IMR-90 (cell line): ENCODE data around the gene FAM234A. TPM values are rescaled to one million over a fixed set of nuclear protein-coding genes. Genes with fewer than 3 reads are reported as not detected.

Source experiments
- ATAC-seq: fragments of 200-7000 bp; cut with Tn5 transposase; 2 replicates; pipeline ENCODE4 v1.9.1; 2020; ENCODE audit warnings: low read depth, mild to moderate bottlenecking, moderate library complexity
- BruUV-seq: library from RNA; stranded (reverse); fragments of 400-500 nt; replicated peaks from 2 replicates; lab custom pipeline; 2021; lab: Mats Ljungman, UMichigan
- CTCF ChIA-PET: fragments of 300-600 bp; formaldehyde crosslinking; extraction: SDS; loops from one replicate; lab custom pipeline; 2021; ENCODE audit warnings: antibody characterized with exemption; lab: Yijun Ruan, JAX
- POLR2A ChIA-PET: fragments of 300-600 bp; sonication (Branson Sonifier 250); formaldehyde crosslinking; loops from one replicate; lab custom pipeline; 2022; ENCODE audit warnings: antibody characterized with exemption; ENCODE audit not compliant: unreplicated experiment; lab: Charles Lee
- DNase-seq: peaks from one replicate; pipeline ENCODE4 v3.0.0; 2013
- H2AFZ ChIP-seq: replicated peaks from 2 replicates; pipeline ENCODE3; 2013; ENCODE audit warnings: low read length, mild to moderate bottlenecking; ENCODE audit not compliant: poor library complexity
- H2AK5ac ChIP-seq: 2 replicates; pipeline ENCODE4 v1.6.1; 2013; ENCODE audit warnings: low read depth, low read length, inconsistent platforms
- H2AK9ac ChIP-seq: replicated peaks from 2 replicates; pipeline ENCODE3; 2013; ENCODE audit warnings: mild to moderate bottlenecking, low read depth, low read length, moderate library complexity; ENCODE audit not compliant: poor library complexity
- H2BK120ac ChIP-seq: 2 replicates; pipeline ENCODE4 v1.6.1; 2013; ENCODE audit warnings: low read depth, low read length, inconsistent platforms
- H2BK15ac ChIP-seq: 3 replicates; pipeline ENCODE4 v1.6.1; 2013; ENCODE audit warnings: low read depth, low read length, inconsistent platforms
- H2BK20ac ChIP-seq: 2 replicates; pipeline ENCODE4 v1.6.1; 2013; ENCODE audit warnings: low read depth, mild to moderate bottlenecking, inconsistent platforms, low read length, moderate library complexity
- H2BK5ac ChIP-seq: 2 replicates; pipeline ENCODE4 v1.6.1; 2013; ENCODE audit warnings: mild to moderate bottlenecking, low read depth, low read length, inconsistent platforms; ENCODE audit not compliant: poor library complexity, severe bottlenecking
- H3K14ac ChIP-seq: replicated peaks from 2 replicates; pipeline ENCODE4 v1.6.1; 2013; ENCODE audit warnings: low read depth, low read length, inconsistent platforms
- H3K18ac ChIP-seq: 2 replicates; pipeline ENCODE4 v1.6.1; 2013; ENCODE audit warnings: low read depth, low read length, control low read depth
- H3K23ac ChIP-seq: 2 replicates; pipeline ENCODE4 v1.6.1; 2013; ENCODE audit warnings: low read depth, low read length, inconsistent platforms
- H3K27ac ChIP-seq: 2 replicates; pipeline ENCODE4 v1.5.1; 2013; ENCODE audit warnings: mild to moderate bottlenecking, control low read depth, low read length; ENCODE audit not compliant: insufficient read depth
- H3K27me3 ChIP-seq: 2 replicates; pipeline ENCODE4 v1.6.1; 2013; ENCODE audit warnings: low read length; ENCODE audit not compliant: control insufficient read depth, insufficient read depth
- H3K36me3 ChIP-seq: 2 replicates; pipeline ENCODE4 v1.6.1; 2013; ENCODE audit warnings: low read length, mixed read lengths; ENCODE audit not compliant: control insufficient read depth, insufficient read depth
- H3K4ac ChIP-seq: 2 replicates; pipeline ENCODE4 v1.6.1; 2013; ENCODE audit warnings: low read depth, low read length, inconsistent platforms
- H3K4me1 ChIP-seq: 2 replicates; pipeline ENCODE4 v1.6.1; 2013; ENCODE audit warnings: low read length, mixed read lengths; ENCODE audit not compliant: control insufficient read depth, insufficient read depth
- H3K4me2 ChIP-seq: 2 replicates; pipeline ENCODE4 v1.6.1; 2013; ENCODE audit warnings: low read depth, mild to moderate bottlenecking, control low read depth, low read length, moderate library complexity
- H3K4me3 ChIP-seq: 2 replicates; pipeline ENCODE4 v1.5.1; 2013; ENCODE audit warnings: low read depth, mild to moderate bottlenecking, control low read depth, low read length, moderate library complexity; ENCODE audit not compliant: insufficient read depth
- H3K56ac ChIP-seq: 2 replicates; pipeline ENCODE4 v1.6.1; 2013; ENCODE audit warnings: low read length, inconsistent platforms; ENCODE audit not compliant: insufficient read depth; ENCODE audit errors: extremely low read depth
- H3K79me1 ChIP-seq, 2 experiments: 2 replicates each; pipeline ENCODE4 v1.6.1; 2013; ENCODE audit warnings: low read length in 2 of 2, inconsistent platforms in 1 of 2, low read depth in 1 of 2
- H3K9ac ChIP-seq: 2 replicates; pipeline ENCODE4 v1.6.1; 2013; ENCODE audit warnings: low read depth, low read length, control low read depth
- H3K9me1 ChIP-seq: 2 replicates; pipeline ENCODE4 v1.6.1; 2013; ENCODE audit warnings: low read length, inconsistent platforms; ENCODE audit not compliant: insufficient read depth
- H3K9me3 ChIP-seq: 2 replicates; pipeline ENCODE4 v1.6.1; 2013; ENCODE audit warnings: low read length; ENCODE audit not compliant: control insufficient read depth, insufficient read depth
- H4K20me1 ChIP-seq: 2 replicates; pipeline ENCODE4 v1.6.1; 2013; ENCODE audit warnings: low read length, inconsistent platforms; ENCODE audit not compliant: insufficient read depth
- H4K5ac ChIP-seq: 2 replicates; pipeline ENCODE4 v1.6.1; 2013; ENCODE audit warnings: mild to moderate bottlenecking, low read depth, low read length, control low read depth
- H4K8ac ChIP-seq, 2 experiments: 2 replicates each; pipeline ENCODE4 v1.6.1; 2013; ENCODE audit warnings: low read depth in 2 of 2, low read length in 2 of 2, control low read depth in 1 of 2, inconsistent platforms in 1 of 2
- H4K91ac ChIP-seq: 2 replicates; pipeline ENCODE4 v1.6.1; 2013; ENCODE audit warnings: low read depth, low read length, inconsistent platforms; ENCODE audit not compliant: insufficient read depth
- BHLHE40 ChIP-seq: fragments of 150-350 bp; IDR thresholded peaks from 2 replicates; pipeline ENCODE4 v1.6.1; 2016; ENCODE audit warnings: mild to moderate bottlenecking, low read depth, low read length
- CEBPB ChIP-seq: IDR thresholded peaks from 2 replicates; pipeline ENCODE4 v1.6.1; 2012; ENCODE audit warnings: low read depth, low read length, improper control_type of control experiment
- CHD1 ChIP-seq: IDR thresholded peaks from 2 replicates; pipeline ENCODE4 v1.6.1; 2012; ENCODE audit warnings: low read depth, low read length, improper control_type of control experiment
- CTCF ChIP-seq: conservative IDR thresholded peaks from 2 replicates; pipeline ENCODE4 v1.5.1; 2012; ENCODE audit warnings: mild to moderate bottlenecking, low read depth, low read length, improper control_type of control experiment
- ELK1 ChIP-seq: fragments of 150-350 bp; IDR thresholded peaks from 2 replicates; pipeline ENCODE4 v1.6.1; 2016; ENCODE audit warnings: low read depth, mild to moderate bottlenecking, low read length, moderate library complexity, borderline replicate concordance
- FOS ChIP-seq: fragments of 150-350 bp; IDR thresholded peaks from 2 replicates; pipeline ENCODE4 v1.6.1; 2016; ENCODE audit warnings: low read depth, low read length
- MAFK ChIP-seq: IDR thresholded peaks from 2 replicates; pipeline ENCODE4 v1.6.1; 2012; ENCODE audit warnings: low read depth, low read length, improper control_type of control experiment
- MAZ ChIP-seq: IDR thresholded peaks from 2 replicates; pipeline ENCODE4 v1.6.1; 2012; ENCODE audit warnings: low read depth, mild to moderate bottlenecking, low read length, improper control_type of control experiment, moderate library complexity, borderline replicate concordance
- MXI1 ChIP-seq: IDR thresholded peaks from 2 replicates; pipeline ENCODE4 v1.6.1; 2012; ENCODE audit warnings: low read depth, mild to moderate bottlenecking, low read length, moderate library complexity, borderline replicate concordance
- NFE2L2 ChIP-seq: fragments of 150-350 bp; IDR thresholded peaks from 2 replicates; pipeline ENCODE4 v1.6.1; 2016; ENCODE audit warnings: low read depth, mild to moderate bottlenecking, low read length
- POLR2A ChIP-seq: IDR thresholded peaks from 2 replicates; pipeline ENCODE4 v1.6.1; 2012; ENCODE audit warnings: mild to moderate bottlenecking, low read depth, low read length
- RAD21 ChIP-seq: IDR thresholded peaks from 2 replicates; pipeline ENCODE4 v1.6.1; 2012; ENCODE audit warnings: low read length, improper control_type of control experiment
- RCOR1 ChIP-seq: IDR thresholded peaks from 2 replicates; pipeline ENCODE4 v1.6.1; 2012; ENCODE audit warnings: mild to moderate bottlenecking, low read length, improper control_type of control experiment; ENCODE audit not compliant: insufficient replicate concordance
- RFX5 ChIP-seq: IDR thresholded peaks from 2 replicates; pipeline ENCODE4 v1.8.0; 2012; ENCODE audit warnings: low read depth, mild to moderate bottlenecking, low read length, moderate library complexity
- SMC3 ChIP-seq: fragments of 150-350 bp; IDR thresholded peaks from 2 replicates; pipeline ENCODE4 v1.6.1; 2016; ENCODE audit warnings: low read depth, mild to moderate bottlenecking, antibody characterized with exemption, low read length, moderate library complexity
- USF2 ChIP-seq: fragments of 150-350 bp; IDR thresholded peaks from 2 replicates; pipeline ENCODE4 v1.6.1; 2017; ENCODE audit warnings: mild to moderate bottlenecking, antibody characterized with exemption, low read length, low read depth
- WGBS, 2 experiments: methylation state at CpG; one replicate each; pipeline versions ENCODE4 v1.1.5 to v1.1.7; 2013; ENCODE audit warnings: missing lambda C conversion rate in 2 of 2; ENCODE audit not compliant: insufficient read length in 1 of 2; ENCODE audit errors: extremely low coverage in 2 of 2; 5-methylcytosine and 5-hydroxymethylcytosine counted together
- dilution Hi-C: fragments of 300-500 bp; cut with HindIII; formaldehyde crosslinking; loops from one replicate; pipeline ENCODE4 v1.14.3; 2018; ENCODE audit warnings: low sequenced_read_pairs; ENCODE audit not compliant: unreplicated experiment
- in situ Hi-C: fragments of 300-500 bp; cut with MboI; formaldehyde crosslinking; loops from 3 replicates; pipeline ENCODE4 v1.14.3; 2019; ENCODE audit warnings: low sequenced_read_pairs, inconsistent platforms, mixed read lengths
- intact Hi-C: fragments of 100-400 bp; cut with micrococcal nuclease; formaldehyde crosslinking; loops from 2 replicates; pipeline ENCODE4 v1.10.0; 2022
- polyA plus RNA-seq, 3 experiments: library from polyadenylated mRNA; depleted of rRNA; stranded (reverse); fragments of >200 nt; gene quantifications; 2 replicates each; pipeline ENCODE4 v1.2.3, GENCODE V29; 2012; ENCODE audit warnings: low replicate concordance in 1 of 3
- total RNA-seq: library from RNA; depleted of rRNA; stranded (reverse); fragments of >200 nt; gene quantifications from 2 replicates; pipeline ENCODE4 v1.2.3, GENCODE V29; 2012

FAM234A gene
- total and polyA plus RNA-seq, 2 of the 4 experiments (the other 2 are of a cell fraction) = 30.3 to 64.2 TPM

- ChIA-PET POLR2A (no interaction called here), CTCF (no interaction called here)
- WGBS, 2 experiments = no CpG with 5 or more reads among the region's 56 CpGs
- Histone ChIP-seq H3K9ac (no peak within 1 kb of the TSS; the same call in 1 of the 2 replicates), H3K4me3 (peak within 1 kb of the TSS; percentile 45), H3K9me1 (no peaks in the 10 kb centered on the region), H3K36me3 (no peaks in the 10 kb centered on the region), H3K79me1 (no peaks in the 10 kb centered on the region), H4K5ac (no peak within 1 kb of the TSS), H2AK5ac (no peak within 1 kb of the TSS), H3K4me1 (peaks cover 3% of the 10 kb centered on the region; the same call in 1 of the 2 replicates), H3K18ac (no peak within 1 kb of the TSS), H2AFZ (peak within 1 kb of the TSS; percentile 89), H3K23ac (no peak within 1 kb of the TSS), H2BK5ac (no peak within 1 kb of the TSS), H2BK15ac (no peak within 1 kb of the TSS), H3K27ac (no peak within 1 kb of the TSS; the same call in 1 of the 2 replicates), H2BK120ac (no peak within 1 kb of the TSS), H3K4me2 (peak within 1 kb of the TSS; percentile 98), H2BK20ac (no peak within 1 kb of the TSS), H3K9me3 (no peaks in the 10 kb centered on the region), H4K20me1 (no peaks in the 10 kb centered on the region), H3K27me3 (peaks cover 37% of the 10 kb centered on the region), H2AK9ac (peak within 1 kb of the TSS; percentile 3), H4K91ac (no peak within 1 kb of the TSS), H3K14ac (no peak within 1 kb of the TSS), H4K8ac (peak within 1 kb of the TSS in 1 of 2 experiments; percentile 33; a peak in 1 of 4 replicates), H3K56ac (no peak within 1 kb of the TSS), H3K4ac (no peak within 1 kb of the TSS)
- DNase-seq (no peak), ATAC-seq (peak; percentile 61)
- TF ChIP-seq FOS = no peak
- no peak for TF ChIP-seq POLR2A
- no peak for TF ChIP-seq ELK1
- no peak for TF ChIP-seq SMC3
- no peak for TF ChIP-seq RCOR1
- TF ChIP-seq MXI1 = no peak
- TF ChIP-seq BHLHE40 = no peak
- TF ChIP-seq USF2 = no peak
- TF ChIP-seq CHD1 = no peak
- TF ChIP-seq CTCF = no peak
- no peak for TF ChIP-seq NFE2L2
- TF ChIP-seq MAZ = no peak
- TF ChIP-seq RAD21 = no peak
- TF ChIP-seq RFX5 = no peak
- TF ChIP-seq CEBPB = no peak
- TF ChIP-seq MAFK = no peak
- in situ Hi-C loops (no loop called here), dilution Hi-C loops (no loop called here), intact Hi-C loops (no loop called here)
- no TSS peak for BruUV-seq
Measured at GRCh38 chr16:275786-276232, 41.2 kb downstream of the FAM234A start, which contains the start of gene RGS11. Gene RGS11 (minus strand): TSS chr16:275944. CDS start chr16:275911, 33 bp downstream.
